ENCODE data around the gene SDF2L1.
"Not testable (repeated sequence)": the region's sequence is repeated elsewhere in the genome, so short reads cannot be mapped to it uniquely, and the experiment has no call there.

SDF2L1 gene

GRCh38 chr22:21652547-21653545 lies 10.7 kb downstream of the SDF2L1 start:
- DNase-seq (ENCODE audit: low read depth) = no peak
- H3K4me3 ChIP-seq (ENCODE audit: low read depth, low read length) = peak overlapping the region; percentile 79

GRCh38 chr22:21657020-21657359 lies 14.9 kb downstream of the SDF2L1 start:
- peak overlapping the region; percentile 53 for H3K4me3 ChIP-seq (ENCODE audit: low read depth, low read length)
- DNase-seq (ENCODE audit: low read depth) = no peak

GRCh38 chr22:21657360-21658032 lies 15.4 kb downstream of the SDF2L1 start:
- no peak for DNase-seq (ENCODE audit: low read depth)
- peak overlapping the region; percentile 53 for H3K4me3 ChIP-seq (ENCODE audit: low read depth, low read length)

GRCh38 chr22:21659864-21660525 lies 17.9 kb downstream of the SDF2L1 start:
- no peak overlapping the region for H3K4me3 ChIP-seq (ENCODE audit: low read depth, low read length)
- no peak for DNase-seq (ENCODE audit: low read depth)

GRCh38 chr22:21660904-21661303 lies 18.8 kb downstream of the SDF2L1 start:
- no peak for DNase-seq (ENCODE audit: low read depth)
- no peak overlapping the region for H3K4me3 ChIP-seq (ENCODE audit: low read depth, low read length)

- no peak overlapping the region for H3K4me3 ChIP-seq (ENCODE audit: low read depth, low read length)
- no peak for DNase-seq (ENCODE audit: low read depth)
Observed at GRCh38 chr22:21661991-21662390, 19.9 kb downstream of the SDF2L1 start.

GRCh38 chr22:21663738-21664137 lies 21.6 kb downstream of the SDF2L1 start:
- no peak overlapping the region for H3K4me3 ChIP-seq (ENCODE audit: low read depth, low read length)

GRCh38 chr22:21665047-21665851 lies 23.1 kb downstream of the SDF2L1 start:
- no peak for DNase-seq (ENCODE audit: low read depth)
- peak overlapping the region; percentile 89 for H3K4me3 ChIP-seq (ENCODE audit: low read depth, low read length)

More at GRCh38 chr22:21663738-21664137, 21.6 kb downstream of the SDF2L1 start:
- no peak for DNase-seq (ENCODE audit: low read depth)

GRCh38 chr22:21666786-21667185 lies 24.7 kb downstream of the SDF2L1 start:
- peak overlapping the region; percentile 89 for H3K4me3 ChIP-seq (ENCODE audit: low read depth, low read length)
- DNase-seq (ENCODE audit: low read depth) = no peak

GRCh38 chr22:21669026-21669425 lies 26.9 kb downstream of the SDF2L1 start:
- no peak for DNase-seq (ENCODE audit: low read depth)
- H3K4me3 ChIP-seq (ENCODE audit: low read depth, low read length) = no peak overlapping the region

GRCh38 chr22:21672107-21672629 lies 30.1 kb downstream of the SDF2L1 start:
- DNase-seq (ENCODE audit: low read depth) = no peak

GRCh38 chr22:21673534-21674321 lies 31.6 kb downstream of the SDF2L1 start:
- DNase-seq (ENCODE audit: low read depth) = no peak
- no peak overlapping the region for H3K4me3 ChIP-seq (ENCODE audit: low read depth, low read length)

More at GRCh38 chr22:21672107-21672629, 30.1 kb downstream of the SDF2L1 start:
- no peak overlapping the region for H3K4me3 ChIP-seq (ENCODE audit: low read depth, low read length)

GRCh38 chr22:21674638-21675245 lies 32.6 kb downstream of the SDF2L1 start:
- H3K4me3 ChIP-seq (ENCODE audit: low read depth, low read length) = no peak overlapping the region
- no peak for DNase-seq (ENCODE audit: low read depth)

- DNase-seq (ENCODE audit: low read depth) = no peak
- H3K4me3 ChIP-seq (ENCODE audit: low read depth, low read length) = no peak overlapping the region
Observed at GRCh38 chr22:21677606-21678443, 35.7 kb downstream of the SDF2L1 start.

- not testable (repeated sequence) for H3K4me3 ChIP-seq (ENCODE audit: low read depth, low read length); DNase-seq (ENCODE audit: low read depth)
Observed at GRCh38 chr22:21678842-21679241, 36.7 kb downstream of the SDF2L1 start.

- DNase-seq (ENCODE audit: low read depth) = no peak
- no peak overlapping the region for H3K4me3 ChIP-seq (ENCODE audit: low read depth, low read length)
Observed at GRCh38 chr22:21679383-21679782, 37.3 kb downstream of the SDF2L1 start.
